EL (cell line): ENCODE data around the gene BCAR3.

Experiments used
- DNase-seq: peaks from one replicate; pipeline ENCODE4 v3.0.0-alpha.2; 2016

Gene BCAR3

GRCh38 chr1:93681101-93681988 is at the start of gene BCAR3:
BCAR3 (minus strand) TSS chr1:93681837; CDS start chr1:93674930, 6,907 bp downstream.
- DNase-seq: peak; percentile 80

GRCh38 chr1:93730621-93731020 is 49.0 kb upstream of the BCAR3 start:
- DNase-seq: no peak

- DNase-seq: no peak
These were observed 48.3 kb upstream of the BCAR3 start for GRCh38 chr1:93729906-93730305.

GRCh38 chr1:93729502-93729901 is 47.9 kb upstream of the BCAR3 start:
- no peak for DNase-seq

GRCh38 chr1:93728480-93729131 is 47.0 kb upstream of the BCAR3 start:
- DNase-seq: no peak

GRCh38 chr1:93723733-93724270 is 42.2 kb upstream of the BCAR3 start:
- no peak for DNase-seq

- peak; percentile 28 for DNase-seq
These were observed 41.5 kb upstream of the BCAR3 start for GRCh38 chr1:93723110-93723509.

GRCh38 chr1:93722081-93723031 is 40.7 kb upstream of the BCAR3 start:
- DNase-seq: no peak

- no peak for DNase-seq
These were observed 39.5 kb upstream of the BCAR3 start for GRCh38 chr1:93720956-93721626.

- no peak for DNase-seq
These were observed 36.0 kb upstream of the BCAR3 start for GRCh38 chr1:93717640-93718039.

- DNase-seq: peak; percentile 51
These were observed 35.3 kb upstream of the BCAR3 start for GRCh38 chr1:93716941-93717368.

- DNase-seq: no peak
These were observed 34.5 kb upstream of the BCAR3 start for GRCh38 chr1:93716163-93716562.

GRCh38 chr1:93715529-93716126 is 34.0 kb upstream of the BCAR3 start:
- DNase-seq: no peak

- DNase-seq: no peak
These were observed 32.7 kb upstream of the BCAR3 start for GRCh38 chr1:93714356-93714755.

- peak; percentile 25 for DNase-seq
These were observed 31.7 kb upstream of the BCAR3 start for GRCh38 chr1:93713341-93713740.

- no peak for DNase-seq
These were observed 31.1 kb upstream of the BCAR3 start for GRCh38 chr1:93712741-93713140.

- DNase-seq: no peak
These were observed 29.1 kb upstream of the BCAR3 start for GRCh38 chr1:93710499-93711453.

- peak; percentile 25 for DNase-seq
These were observed 27.3 kb upstream of the BCAR3 start for GRCh38 chr1:93708734-93709481.

- no peak for DNase-seq
These were observed 26.3 kb upstream of the BCAR3 start for GRCh38 chr1:93707956-93708355.
